HEK293 (cell line): ENCODE data around the gene MYH15.

Experiments
- CTCF ChIA-PET: fragments of 350-600 bp; formaldehyde crosslinking; extraction: SDS; loops from one replicate; lab custom pipeline; 2021; ENCODE audit warnings: antibody characterized with exemption; lab: Yijun Ruan, JAX
- POLR2A ChIA-PET: fragments of 300-600 bp; formaldehyde crosslinking; extraction: SDS; loops from one replicate; lab custom pipeline; 2020; ENCODE audit warnings: antibody characterized with exemption, inconsistent platforms; lab: Yijun Ruan, JAX
- H3K27ac ChIP-seq: fragments of 200-500 bp; sonication (Bioruptor generic); 2 replicates; pipeline ENCODE4 v1.5.1; 2014; ENCODE audit warnings: low read depth, low read length, control low read depth, inconsistent platforms; ENCODE audit errors: extremely low read depth
- H3K36me3 ChIP-seq, 2 experiments: fragments of 200-500 bp in 1 of 2; sonication (Bioruptor generic) in 1 of 2; 1 replicate in 1 of 2; 2 replicates in 1 of 2; pipeline ENCODE4 v1.5.1; 2014 to 2017; ENCODE audit warnings: inconsistent platforms in 2 of 2, low read length in 2 of 2; ENCODE audit not compliant: control insufficient read depth in 2 of 2, insufficient read depth in 1 of 2
- H3K4me1 ChIP-seq: fragments of 200-500 bp; sonication (Bioruptor generic); 2 replicates; pipeline ENCODE4 v1.5.1; 2014; ENCODE audit warnings: mild to moderate bottlenecking, low read length, inconsistent platforms; ENCODE audit not compliant: control insufficient read depth, insufficient read depth
- H3K4me3 ChIP-seq: 2 replicates; pipeline ENCODE4 v1.5.1; 2011; ENCODE audit warnings: low read depth, mild to moderate bottlenecking, control low read depth, low read length, moderate library complexity
- H3K9me3 ChIP-seq: fragments of 200-500 bp; sonication (Bioruptor generic); 2 replicates; pipeline ENCODE4 v1.5.1; 2014; ENCODE audit warnings: low read depth, low read length, inconsistent platforms; ENCODE audit not compliant: control insufficient read depth, insufficient read depth
- HOXD13 ChIP-seq: sonication (generic); formaldehyde crosslinking; IDR thresholded peaks from 2 replicates; pipeline ENCODE4 v1.8.0; 2022; ENCODE audit warnings: missing genetic modification reagents, borderline replicate concordance
- KLF7 ChIP-seq: fragments of 450-650 bp; formaldehyde crosslinking; IDR thresholded peaks from 2 replicates; pipeline ENCODE4 v1.5.1; 2016; ENCODE audit warnings: missing biosample characterization, missing genetic modification characterization, borderline replicate concordance
- REPIN1 ChIP-seq: fragments of 450-650 bp; formaldehyde crosslinking; IDR thresholded peaks from 2 replicates; pipeline ENCODE4 v1.5.1; 2017; ENCODE audit warnings: missing biosample characterization, missing genetic modification characterization, low read depth
- SETDB1 ChIP-seq: IDR thresholded peaks from one replicate; pipeline ENCODE4 v1.6.1; 2017; ENCODE audit warnings: mild to moderate bottlenecking, low read length, moderate library complexity, mixed read lengths; ENCODE audit not compliant: insufficient read length
- ZNF174 ChIP-seq: fragments of 450-650 bp; formaldehyde crosslinking; IDR thresholded peaks from 2 replicates; pipeline ENCODE4 v1.5.0; 2017; ENCODE audit warnings: missing biosample characterization, mild to moderate bottlenecking, missing genetic modification characterization
- ZNF214 ChIP-seq: fragments of 450-650 bp; formaldehyde crosslinking; IDR thresholded peaks from 2 replicates; pipeline ENCODE4 v1.5.1; 2017; ENCODE audit warnings: missing biosample characterization, mild to moderate bottlenecking, missing genetic modification characterization, borderline replicate concordance
- ZNF292 ChIP-seq: fragments of 450-650 bp; formaldehyde crosslinking; IDR thresholded peaks from 2 replicates; pipeline ENCODE4 v1.5.1; 2016; ENCODE audit warnings: low read depth, missing biosample characterization, missing genetic modification characterization, borderline replicate concordance
- ZNF311 ChIP-seq: fragments of 450-650 bp; formaldehyde crosslinking; IDR thresholded peaks from 2 replicates; pipeline ENCODE4 v1.5.1; 2017; ENCODE audit warnings: missing biosample characterization, missing genetic modification characterization, borderline replicate concordance
- TF ChIP-seq, protein P1 (sequence below): fragments of 450-650 bp; formaldehyde crosslinking; IDR thresholded peaks from 2 replicates; pipeline ENCODE4 v1.5.1; 2016; ENCODE audit warnings: missing biosample characterization, missing genetic modification characterization
- TF ChIP-seq, protein P2 (sequence below): fragments of 450-650 bp; formaldehyde crosslinking; IDR thresholded peaks from 2 replicates; pipeline ENCODE4 v1.5.1; 2016; ENCODE audit warnings: missing biosample characterization, missing genetic modification characterization
- TF ChIP-seq, protein P3 (sequence below): fragments of 450-650 bp; formaldehyde crosslinking; conservative IDR thresholded peaks from 2 replicates; pipeline ENCODE4 v1.5.1; 2016; ENCODE audit warnings: low read depth, missing biosample characterization, missing genetic modification characterization
- TF ChIP-seq, protein P4 (sequence below): fragments of 450-650 bp; formaldehyde crosslinking; IDR thresholded peaks from 2 replicates; pipeline ENCODE4 v1.5.1; 2016; ENCODE audit warnings: missing biosample characterization, missing genetic modification characterization, low read depth
- TF ChIP-seq, protein P5 (sequence below): fragments of 450-650 bp; formaldehyde crosslinking; IDR thresholded peaks from 2 replicates; pipeline ENCODE4 v1.5.1; 2017; ENCODE audit warnings: missing biosample characterization, missing genetic modification characterization
- TF ChIP-seq, protein P6 (sequence below): fragments of 450-650 bp; IDR thresholded peaks from 2 replicates; pipeline ENCODE4 v1.5.1; 2018; ENCODE audit warnings: missing biosample characterization, missing genetic modification characterization

The MYH15 gene

DNA sequence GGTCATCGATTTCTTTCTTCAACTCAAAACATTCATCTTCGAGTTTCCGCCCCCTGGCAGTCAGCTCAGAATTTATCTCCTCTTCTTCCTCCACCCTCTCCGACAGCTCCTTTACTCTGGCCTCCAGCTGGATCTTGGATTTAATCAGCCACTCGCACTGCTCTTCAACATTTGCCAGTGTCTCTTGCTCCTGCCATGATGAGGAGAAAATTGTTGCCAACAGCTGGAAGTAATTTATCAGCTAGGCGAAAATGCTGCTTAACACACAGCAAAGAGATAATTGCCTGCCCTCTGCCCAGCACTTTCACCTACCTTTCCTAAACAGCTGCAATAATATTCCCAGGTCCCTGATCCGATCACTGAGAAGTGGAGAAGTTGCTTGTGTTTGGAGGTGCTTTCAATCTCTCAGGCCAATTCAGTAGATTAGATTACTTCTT is 69.3 kb downstream of the MYH15 start (continued):
- TF ChIP-seq, protein P1, sequence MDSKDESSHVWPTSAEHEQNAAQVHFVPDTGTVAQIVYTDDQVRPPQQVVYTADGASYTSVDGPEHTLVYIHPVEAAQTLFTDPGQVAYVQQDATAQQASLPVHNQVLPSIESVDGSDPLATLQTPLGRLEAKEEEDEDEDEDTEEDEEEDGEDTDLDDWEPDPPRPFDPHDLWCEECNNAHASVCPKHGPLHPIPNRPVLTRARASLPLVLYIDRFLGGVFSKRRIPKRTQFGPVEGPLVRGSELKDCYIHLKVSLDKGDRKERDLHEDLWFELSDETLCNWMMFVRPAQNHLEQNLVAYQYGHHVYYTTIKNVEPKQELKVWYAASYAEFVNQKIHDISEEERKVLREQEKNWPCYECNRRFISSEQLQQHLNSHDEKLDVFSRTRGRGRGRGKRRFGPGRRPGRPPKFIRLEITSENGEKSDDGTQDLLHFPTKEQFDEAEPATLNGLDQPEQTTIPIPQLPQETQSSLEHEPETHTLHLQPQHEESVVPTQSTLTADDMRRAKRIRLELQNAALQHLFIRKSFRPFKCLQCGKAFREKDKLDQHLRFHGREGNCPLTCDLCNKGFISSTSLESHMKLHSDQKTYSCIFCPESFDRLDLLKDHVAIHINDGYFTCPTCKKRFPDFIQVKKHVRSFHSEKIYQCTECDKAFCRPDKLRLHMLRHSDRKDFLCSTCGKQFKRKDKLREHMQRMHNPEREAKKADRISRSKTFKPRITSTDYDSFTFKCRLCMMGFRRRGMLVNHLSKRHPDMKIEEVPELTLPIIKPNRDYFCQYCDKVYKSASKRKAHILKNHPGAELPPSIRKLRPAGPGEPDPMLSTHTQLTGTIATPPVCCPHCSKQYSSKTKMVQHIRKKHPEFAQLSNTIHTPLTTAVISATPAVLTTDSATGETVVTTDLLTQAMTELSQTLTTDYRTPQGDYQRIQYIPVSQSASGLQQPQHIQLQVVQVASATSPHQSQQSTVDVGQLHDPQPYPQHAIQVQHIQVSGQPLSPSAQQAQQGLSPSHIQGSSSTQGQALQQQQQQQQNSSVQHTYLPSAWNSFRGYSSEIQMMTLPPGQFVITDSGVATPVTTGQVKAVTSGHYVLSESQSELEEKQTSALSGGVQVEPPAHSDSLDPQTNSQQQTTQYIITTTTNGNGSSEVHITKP (tag by site-specific recombination): no peak
- TF ChIP-seq SETDB1 (no peak), HOXD13 (no peak), ZNF311 (tag by site-specific recombination) (no peak), ZNF292 (tag by site-specific recombination) (no peak), REPIN1 (tag by site-specific recombination) (no peak), KLF7 (tag by site-specific recombination) (no peak)
- TF ChIP-seq, protein P2, sequence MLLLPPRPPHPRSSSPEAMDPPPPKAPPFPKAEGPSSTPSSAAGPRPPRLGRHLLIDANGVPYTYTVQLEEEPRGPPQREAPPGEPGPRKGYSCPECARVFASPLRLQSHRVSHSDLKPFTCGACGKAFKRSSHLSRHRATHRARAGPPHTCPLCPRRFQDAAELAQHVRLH (tag by site-specific recombination): no peak
- TF ChIP-seq, protein P3, sequence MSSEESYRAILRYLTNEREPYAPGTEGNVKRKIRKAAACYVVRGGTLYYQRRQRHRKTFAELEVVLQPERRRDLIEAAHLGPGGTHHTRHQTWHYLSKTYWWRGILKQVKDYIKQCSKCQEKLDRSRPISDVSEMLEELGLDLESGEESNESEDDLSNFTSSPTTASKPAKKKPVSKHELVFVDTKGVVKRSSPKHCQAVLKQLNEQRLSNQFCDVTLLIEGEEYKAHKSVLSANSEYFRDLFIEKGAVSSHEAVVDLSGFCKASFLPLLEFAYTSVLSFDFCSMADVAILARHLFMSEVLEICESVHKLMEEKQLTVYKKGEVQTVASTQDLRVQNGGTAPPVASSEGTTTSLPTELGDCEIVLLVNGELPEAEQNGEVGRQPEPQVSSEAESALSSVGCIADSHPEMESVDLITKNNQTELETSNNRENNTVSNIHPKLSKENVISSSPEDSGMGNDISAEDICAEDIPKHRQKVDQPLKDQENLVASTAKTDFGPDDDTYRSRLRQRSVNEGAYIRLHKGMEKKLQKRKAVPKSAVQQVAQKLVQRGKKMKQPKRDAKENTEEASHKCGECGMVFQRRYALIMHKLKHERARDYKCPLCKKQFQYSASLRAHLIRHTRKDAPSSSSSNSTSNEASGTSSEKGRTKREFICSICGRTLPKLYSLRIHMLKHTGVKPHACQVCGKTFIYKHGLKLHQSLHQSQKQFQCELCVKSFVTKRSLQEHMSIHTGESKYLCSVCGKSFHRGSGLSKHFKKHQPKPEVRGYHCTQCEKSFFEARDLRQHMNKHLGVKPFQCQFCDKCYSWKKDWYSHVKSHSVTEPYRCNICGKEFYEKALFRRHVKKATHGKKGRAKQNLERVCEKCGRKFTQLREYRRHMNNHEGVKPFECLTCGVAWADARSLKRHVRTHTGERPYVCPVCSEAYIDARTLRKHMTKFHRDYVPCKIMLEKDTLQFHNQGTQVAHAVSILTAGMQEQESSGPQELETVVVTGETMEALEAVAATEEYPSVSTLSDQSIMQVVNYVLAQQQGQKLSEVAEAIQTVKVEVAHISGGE (tag by site-specific recombination): no peak
- TF ChIP-seq, protein P4, sequence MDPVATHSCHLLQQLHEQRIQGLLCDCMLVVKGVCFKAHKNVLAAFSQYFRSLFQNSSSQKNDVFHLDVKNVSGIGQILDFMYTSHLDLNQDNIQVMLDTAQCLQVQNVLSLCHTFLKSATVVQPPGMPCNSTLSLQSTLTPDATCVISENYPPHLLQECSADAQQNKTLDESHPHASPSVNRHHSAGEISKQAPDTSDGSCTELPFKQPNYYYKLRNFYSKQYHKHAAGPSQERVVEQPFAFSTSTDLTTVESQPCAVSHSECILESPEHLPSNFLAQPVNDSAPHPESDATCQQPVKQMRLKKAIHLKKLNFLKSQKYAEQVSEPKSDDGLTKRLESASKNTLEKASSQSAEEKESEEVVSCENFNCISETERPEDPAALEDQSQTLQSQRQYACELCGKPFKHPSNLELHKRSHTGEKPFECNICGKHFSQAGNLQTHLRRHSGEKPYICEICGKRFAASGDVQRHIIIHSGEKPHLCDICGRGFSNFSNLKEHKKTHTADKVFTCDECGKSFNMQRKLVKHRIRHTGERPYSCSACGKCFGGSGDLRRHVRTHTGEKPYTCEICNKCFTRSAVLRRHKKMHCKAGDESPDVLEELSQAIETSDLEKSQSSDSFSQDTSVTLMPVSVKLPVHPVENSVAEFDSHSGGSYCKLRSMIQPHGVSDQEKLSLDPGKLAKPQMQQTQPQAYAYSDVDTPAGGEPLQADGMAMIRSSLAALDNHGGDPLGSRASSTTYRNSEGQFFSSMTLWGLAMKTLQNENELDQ (tag by site-specific recombination): no peak
- TF ChIP-seq, protein P5, sequence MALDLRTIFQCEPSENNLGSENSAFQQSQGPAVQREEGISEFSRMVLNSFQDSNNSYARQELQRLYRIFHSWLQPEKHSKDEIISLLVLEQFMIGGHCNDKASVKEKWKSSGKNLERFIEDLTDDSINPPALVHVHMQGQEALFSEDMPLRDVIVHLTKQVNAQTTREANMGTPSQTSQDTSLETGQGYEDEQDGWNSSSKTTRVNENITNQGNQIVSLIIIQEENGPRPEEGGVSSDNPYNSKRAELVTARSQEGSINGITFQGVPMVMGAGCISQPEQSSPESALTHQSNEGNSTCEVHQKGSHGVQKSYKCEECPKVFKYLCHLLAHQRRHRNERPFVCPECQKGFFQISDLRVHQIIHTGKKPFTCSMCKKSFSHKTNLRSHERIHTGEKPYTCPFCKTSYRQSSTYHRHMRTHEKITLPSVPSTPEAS (tag by site-specific recombination): no peak
- TF ChIP-seq, protein P6, sequence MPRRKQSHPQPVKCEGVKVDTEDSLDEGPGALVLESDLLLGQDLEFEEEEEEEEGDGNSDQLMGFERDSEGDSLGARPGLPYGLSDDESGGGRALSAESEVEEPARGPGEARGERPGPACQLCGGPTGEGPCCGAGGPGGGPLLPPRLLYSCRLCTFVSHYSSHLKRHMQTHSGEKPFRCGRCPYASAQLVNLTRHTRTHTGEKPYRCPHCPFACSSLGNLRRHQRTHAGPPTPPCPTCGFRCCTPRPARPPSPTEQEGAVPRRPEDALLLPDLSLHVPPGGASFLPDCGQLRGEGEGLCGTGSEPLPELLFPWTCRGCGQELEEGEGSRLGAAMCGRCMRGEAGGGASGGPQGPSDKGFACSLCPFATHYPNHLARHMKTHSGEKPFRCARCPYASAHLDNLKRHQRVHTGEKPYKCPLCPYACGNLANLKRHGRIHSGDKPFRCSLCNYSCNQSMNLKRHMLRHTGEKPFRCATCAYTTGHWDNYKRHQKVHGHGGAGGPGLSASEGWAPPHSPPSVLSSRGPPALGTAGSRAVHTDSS (tag by site-specific recombination): no peak

DNA sequence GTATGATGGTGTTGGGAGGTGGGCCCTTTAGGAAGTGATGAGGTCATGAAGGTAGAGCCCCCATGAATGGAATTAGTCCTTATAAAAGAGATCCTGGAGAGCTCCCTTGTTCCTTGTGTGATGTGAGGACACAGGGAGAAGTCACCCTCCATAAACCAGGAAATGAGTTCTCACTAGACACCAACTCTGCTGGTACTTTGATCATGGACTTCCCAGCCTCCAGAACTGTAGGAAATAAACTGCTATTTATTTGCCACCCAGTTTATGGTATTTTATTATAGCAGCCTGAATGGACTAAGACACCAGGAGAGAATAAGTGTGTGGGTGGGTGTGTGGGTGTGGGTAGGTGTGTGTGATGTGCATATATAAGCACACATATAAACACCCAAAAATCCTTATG is 71.9 kb downstream of the MYH15 start:
- Histone ChIP-seq H3K9me3 (no peaks in the 10 kb centered on the region), H3K36me3 (no peaks in the 10 kb centered on the region), H3K4me3 (no peak overlapping the region), H3K4me1 (no peaks in the 10 kb centered on the region), H3K27ac (no peak overlapping the region)
- CTCF ChIA-PET: no interaction called here
- TF ChIP-seq ZNF174 (tag by site-specific recombination) (no peak), ZNF214 (tag by site-specific recombination) (no peak)
- TF ChIP-seq, all 188 proteins: peak for 0
- POLR2A ChIA-PET: no interaction called here
